Stimulated activated CD4-positive, alpha-beta T cell treated with anti-CD3 and anti-CD28 coated beads, Interleukin-12 subunit alpha, Interleukin-12 subunit beta, amount 100 ng/mL, for 24 hours (primary cell): ENCODE measurements around the gene CYP4F2.
"Not testable (repeated sequence)": the region's sequence is repeated elsewhere in the genome, so short reads cannot be mapped to it uniquely, and the experiment has no call there.

Experiments
- DNase-seq, 2 experiments: peaks; one replicate each; pipeline ENCODE4 v3.0.0-alpha.2; 2020; ENCODE audit warnings: low read depth in 2 of 2

CYP4F2 gene, protein sequence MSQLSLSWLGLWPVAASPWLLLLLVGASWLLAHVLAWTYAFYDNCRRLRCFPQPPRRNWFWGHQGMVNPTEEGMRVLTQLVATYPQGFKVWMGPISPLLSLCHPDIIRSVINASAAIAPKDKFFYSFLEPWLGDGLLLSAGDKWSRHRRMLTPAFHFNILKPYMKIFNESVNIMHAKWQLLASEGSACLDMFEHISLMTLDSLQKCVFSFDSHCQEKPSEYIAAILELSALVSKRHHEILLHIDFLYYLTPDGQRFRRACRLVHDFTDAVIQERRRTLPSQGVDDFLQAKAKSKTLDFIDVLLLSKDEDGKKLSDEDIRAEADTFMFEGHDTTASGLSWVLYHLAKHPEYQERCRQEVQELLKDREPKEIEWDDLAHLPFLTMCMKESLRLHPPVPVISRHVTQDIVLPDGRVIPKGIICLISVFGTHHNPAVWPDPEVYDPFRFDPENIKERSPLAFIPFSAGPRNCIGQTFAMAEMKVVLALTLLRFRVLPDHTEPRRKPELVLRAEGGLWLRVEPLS

DNA sequence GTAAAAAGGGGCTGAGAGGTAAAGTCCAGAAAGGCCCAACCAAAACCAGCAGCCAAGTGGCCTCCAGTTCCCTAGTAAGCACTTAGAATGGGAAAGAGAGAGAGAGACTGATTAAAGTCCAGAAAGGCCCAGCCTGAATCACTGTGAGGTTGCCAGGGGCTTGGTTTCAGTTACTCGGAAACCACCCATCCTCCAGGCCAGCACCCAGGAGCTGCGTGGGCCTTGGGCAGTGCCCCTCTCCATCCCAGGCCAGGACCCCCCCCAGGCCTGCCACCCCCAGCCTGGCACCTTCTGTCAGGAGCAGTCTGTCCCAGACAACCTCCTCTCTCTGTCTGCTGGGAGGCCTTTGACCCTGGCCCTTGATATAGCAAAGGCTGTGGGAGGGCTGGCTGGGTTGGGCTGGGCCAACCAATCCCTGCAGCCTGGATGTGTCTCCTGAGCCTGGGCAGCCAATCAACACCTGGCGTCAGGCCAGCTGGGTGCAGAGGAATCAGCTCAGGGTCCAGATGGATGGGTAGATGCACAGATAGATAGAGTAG is at the start of gene CYP4F2:
Gene CYP4F2 (minus strand): TSS at position 337 of the 539 bp plus-strand sequence. CDS start 463 bp downstream, outside the sequence.
- DNase-seq = no peak

DNA sequence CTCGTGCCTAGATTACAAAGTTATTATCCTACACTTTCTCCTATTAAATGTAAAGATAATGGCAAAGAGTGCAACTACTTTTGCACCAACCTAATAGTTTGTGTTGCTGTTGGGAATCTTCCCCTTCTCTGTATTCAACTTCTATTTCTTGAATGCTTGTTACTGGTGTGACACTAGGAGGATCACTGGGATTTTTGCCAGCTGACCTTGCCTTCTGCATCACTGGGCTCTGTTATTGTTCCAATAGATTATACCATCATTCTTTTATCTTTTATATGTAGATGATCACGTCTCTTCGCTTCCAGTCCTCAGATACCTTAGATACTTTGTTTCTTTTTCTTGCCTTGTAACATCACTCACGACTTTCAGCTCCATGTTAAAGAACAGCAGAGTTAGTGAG is 47.4 kb upstream of the CYP4F2 start:
- no peak for DNase-seq

DNA sequence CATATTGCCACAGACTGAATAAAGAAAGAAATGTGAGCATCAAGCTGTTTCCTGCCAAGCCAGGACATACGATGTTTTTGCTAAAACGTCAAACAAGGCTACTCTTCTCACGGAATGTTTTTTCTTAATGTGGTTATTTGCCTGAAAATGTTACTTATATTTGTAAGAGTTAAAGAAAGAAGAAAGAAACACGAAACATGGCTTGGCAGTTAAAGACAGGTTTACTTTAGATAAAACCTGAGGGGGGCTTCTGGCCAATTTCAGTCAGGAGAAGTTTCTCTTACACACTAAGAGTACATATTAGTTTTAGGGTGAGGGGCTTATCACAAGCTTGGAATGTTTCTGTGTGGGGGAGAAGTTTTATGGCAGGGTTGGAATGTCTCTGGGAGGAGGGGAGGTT is 46.5 kb upstream of the CYP4F2 start:
- no peak for DNase-seq

DNA sequence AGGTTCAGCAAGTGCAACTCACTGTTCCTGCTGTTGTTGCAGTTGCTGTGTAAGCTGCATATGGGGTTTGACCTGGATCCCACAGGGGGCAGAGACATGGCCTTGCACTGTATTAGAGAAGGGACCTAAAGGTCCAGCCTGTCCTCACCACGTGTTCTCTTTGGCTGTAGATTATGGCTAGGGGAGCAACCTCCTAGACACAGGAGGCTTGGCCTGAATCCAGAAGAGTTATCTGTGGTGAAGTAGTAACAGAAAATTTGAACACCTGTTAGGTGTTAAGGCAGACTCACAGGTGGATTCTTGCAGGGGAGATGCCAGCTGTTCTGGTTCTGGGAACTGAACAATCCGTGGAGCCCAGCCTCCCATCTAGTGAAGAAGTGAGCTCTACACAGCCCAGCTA is 39.9 kb upstream of the CYP4F2 start:
- DNase-seq = no peak

DNA sequence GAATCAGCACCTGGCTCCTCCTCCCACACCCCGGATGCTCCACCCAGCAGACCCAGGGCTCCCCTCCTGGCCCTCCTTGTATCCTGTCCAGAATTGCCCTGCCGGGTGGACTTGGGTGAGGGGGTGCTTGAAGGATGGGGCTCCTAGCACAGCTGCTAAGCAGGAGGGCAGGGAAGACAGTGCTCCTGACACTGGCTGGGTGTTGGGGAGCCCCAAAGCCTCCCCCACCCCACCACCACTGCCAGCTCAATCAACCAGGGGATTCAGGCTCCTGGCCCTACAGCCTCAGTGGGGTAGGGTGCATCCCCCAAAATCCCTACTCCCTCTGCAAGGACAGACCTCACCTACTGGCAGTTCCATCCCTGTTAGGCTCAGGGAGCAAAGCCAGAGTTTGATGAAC is 39.1 kb upstream of the CYP4F2 start:
- no peak for DNase-seq

DNA sequence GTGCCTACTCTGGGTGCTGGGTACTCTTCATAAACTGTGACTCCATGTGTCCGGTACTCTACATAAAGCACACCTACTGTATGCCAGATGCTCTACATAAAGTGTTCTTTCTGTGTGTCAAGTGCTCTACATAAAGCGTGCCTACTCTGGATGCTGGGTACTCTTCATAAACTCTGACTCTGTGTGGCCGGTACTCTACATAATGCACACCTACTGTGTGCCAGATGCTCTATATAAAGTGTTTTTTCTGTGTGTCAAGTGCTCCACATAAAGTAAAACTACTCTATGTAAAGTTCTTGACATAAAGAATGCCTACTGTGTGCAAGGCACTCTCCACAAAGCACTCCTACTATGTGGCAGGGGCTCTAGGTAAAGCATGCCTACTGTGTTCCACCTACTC is 38.3 kb upstream of the CYP4F2 start:
- no peak for DNase-seq

DNA sequence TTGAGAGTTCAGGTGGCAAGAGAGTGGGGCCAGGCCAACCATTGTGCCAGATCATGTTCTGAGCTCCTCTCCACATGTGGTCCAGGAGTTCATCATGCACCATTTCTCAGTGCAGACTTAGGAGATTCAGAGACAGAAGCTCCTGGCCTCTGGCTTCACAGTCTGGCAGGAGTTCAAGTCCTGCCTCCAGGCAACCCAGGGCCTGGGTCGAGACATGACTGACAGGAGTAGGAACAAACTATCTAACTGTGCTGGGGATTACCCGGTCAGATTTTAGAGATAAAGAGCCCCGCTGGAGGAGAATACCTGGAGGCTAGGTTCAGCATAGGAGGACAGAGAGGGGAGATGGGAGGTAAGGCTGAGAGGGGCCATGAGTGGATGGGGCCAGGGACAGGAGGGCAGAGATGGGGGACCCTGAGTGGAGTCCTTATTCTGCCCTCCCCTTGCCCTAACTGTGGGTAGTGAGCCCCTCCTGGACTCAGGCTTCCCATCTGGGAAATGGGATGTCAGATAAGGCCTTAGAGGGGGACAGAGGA is 37.4 kb upstream of the CYP4F2 start:
- no peak for DNase-seq

DNA sequence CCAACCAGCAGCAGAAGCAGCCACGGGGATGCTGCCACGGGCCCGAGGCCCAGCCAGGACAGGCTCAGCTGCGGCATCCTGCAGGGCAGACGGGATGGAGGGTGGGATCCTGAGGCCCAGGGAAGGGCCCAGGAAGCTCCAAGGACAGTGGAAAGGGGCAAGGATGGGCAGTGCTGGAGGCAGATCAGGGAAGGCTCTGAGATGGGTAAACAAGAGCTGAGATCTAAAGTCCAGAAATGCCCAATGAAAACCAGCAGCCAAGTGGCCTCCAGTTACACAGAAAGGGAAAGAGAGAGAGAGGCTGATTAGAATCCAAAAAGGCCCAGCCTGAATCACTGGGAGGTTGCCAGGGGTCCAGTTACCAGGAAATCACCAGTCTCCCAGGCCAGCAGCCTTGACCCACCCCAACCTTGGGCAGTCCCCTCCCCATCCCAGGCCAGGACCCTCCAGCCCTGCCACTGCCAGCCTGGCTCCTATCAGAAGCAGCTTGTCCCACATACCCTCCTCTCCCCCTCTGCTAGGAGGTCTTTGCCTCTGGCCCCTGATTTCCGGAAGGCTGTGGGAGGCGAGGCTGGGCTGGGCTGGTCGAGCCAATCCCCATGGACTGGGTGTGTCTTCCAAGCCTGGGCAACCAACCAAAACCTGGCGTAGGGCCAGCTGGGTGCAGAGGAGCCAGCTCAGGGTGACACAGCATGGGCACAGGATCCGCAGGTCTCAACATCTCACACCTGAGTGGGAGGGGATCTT is 36.6 kb upstream of the CYP4F2 start, which contains the start of gene CYP4F11:
Gene CYP4F11 (minus strand): TSS at position 198 of the 747 bp plus-strand sequence. CDS start 121 bp downstream, at position 77.
- DNase-seq = no peak

DNA sequence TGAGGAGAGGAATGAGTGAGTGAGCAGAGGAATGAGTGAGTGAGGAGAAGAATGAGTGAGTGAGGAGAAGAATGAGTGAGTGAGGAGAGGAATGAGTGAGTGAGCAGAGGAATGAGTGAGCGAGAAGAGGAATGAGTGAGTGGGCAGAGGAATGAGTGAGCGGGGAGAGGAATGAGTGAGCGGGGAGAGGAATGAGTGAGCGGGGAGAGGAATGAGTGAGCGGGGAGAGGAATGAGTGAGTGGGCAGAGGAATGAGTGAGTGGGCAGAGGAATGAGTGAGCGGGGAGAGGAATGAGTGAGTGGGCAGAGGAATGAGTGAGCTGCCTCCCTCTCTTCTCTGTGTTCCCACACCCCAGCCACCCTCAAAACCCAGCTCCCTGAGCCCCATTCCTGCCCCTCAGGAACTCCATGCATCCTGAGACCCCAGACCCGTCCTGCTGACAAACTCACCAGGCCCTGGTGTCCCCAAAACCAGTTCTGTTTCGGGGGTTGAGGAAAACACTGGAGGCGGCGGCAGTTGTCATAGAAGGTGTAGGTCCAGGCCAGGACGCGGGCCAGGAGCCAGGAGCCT is 36.0 kb upstream of the CYP4F2 start:
- DNase-seq = not testable (repeated sequence)

DNA sequence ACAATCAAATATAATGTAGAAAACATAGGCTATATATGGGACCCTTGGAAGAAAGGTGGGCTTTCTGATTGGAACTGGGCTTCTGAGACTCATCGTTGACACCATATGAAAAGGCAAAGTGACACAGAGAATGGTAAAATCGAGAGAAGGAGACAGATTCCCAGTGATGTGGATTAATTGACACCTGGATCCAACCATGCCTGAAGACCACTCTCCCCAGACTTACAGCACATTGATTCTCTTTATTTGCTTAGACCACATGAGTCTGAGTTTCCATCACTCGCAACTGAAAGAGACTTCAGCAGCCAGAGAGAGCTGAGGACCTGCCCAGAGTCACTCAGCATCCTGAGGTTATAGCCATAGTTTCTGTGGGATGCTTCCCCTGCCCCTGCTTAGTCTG is 30.4 kb upstream of the CYP4F2 start:
- DNase-seq = no peak

DNA sequence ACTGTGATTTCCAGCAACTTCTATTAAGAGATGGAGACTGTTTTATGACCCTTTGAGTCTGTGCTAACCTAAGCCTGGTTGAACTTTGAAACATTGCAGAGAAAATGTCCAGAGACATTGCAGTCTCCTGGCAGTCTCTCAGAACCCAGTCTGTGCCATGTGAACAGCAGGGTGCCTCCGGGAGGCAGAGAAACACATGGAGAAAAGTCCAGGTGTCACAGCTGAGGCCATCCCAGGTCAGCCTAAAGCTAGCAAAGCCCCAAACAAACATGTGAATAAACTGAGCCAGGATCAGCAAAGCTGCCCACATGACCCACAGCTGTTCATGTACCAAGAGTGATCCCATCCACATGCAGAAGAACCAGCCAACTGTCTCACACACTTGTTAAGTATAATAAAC is 28.6 kb upstream of the CYP4F2 start:
- no peak for DNase-seq

DNA sequence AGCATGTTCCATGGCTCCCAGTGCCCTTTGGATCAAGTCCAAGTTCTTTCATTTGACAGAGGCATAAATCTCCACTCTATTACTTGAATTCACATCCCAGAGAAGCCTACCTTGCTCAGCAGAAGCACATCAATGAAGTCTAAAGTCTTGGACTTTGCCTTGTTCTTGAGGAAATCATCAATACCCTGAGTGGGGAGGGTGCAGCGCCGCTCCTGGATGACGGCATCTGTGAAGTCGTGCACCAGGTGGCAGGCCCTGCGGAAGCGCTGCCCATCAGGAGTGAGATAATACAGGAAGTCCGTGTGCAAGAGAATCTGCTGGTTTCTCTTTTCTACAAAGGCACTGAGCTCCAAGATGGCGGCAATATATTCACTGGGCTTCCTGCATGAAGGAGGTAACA is 25.8 kb upstream of the CYP4F2 start:
- no peak for DNase-seq

DNA sequence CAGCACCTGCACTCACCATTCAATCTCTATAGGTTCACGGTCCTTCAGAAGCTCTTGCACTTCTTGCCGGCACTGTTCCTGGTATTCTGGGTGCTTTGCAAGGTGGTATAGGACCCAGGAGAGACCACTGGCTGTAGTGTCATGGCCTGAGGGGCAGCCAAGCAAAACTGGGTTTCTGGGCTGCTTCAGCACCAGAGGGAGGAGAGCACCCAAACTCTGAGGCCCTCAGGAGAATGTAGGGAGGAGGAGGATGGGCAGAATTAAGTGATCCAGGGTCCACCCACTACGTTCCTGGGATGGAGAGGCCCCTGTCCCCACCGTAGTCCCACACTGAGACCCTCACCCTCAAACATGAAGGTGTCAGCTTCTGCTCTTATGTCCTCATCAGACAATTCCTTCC is 24.1 kb upstream of the CYP4F2 start:
- DNase-seq = no peak

DNA sequence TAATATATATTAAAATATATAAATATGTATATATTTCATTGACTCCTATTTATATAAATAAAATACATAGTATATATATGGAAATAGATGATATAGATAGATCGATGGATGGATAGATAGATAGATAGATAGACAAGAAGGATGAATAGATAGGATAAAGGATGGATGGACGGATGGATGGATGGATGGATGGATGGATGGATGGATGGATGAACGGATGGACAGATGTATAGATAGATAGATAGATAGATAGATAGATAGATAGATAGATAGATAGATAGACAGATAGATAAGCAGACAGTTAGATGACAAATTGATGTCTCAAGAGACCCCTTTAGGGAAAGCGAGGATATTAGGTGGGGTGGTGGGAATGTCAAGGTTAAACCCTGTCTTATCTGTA is 21.4 kb upstream of the CYP4F2 start:
- DNase-seq = no peak

DNA sequence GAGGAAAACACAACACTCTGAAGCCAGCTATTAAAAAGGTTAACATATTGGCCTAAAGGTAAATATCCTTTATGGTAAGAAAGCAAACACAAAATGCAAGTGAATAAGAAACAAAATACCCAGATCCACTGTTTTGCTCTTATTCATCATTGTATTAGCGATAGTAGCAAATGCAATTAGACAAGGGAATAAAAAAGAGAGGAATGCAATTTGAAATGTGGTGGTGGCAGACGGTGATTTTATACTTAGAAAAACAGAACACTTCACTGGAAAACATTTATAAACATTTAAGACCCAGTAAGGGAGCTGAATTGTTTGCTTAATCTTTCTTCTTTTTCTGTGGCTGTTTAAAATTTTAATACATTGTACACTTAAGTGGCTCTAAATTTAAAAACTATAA is 17.2 kb upstream of the CYP4F2 start:
- no peak for DNase-seq

DNA sequence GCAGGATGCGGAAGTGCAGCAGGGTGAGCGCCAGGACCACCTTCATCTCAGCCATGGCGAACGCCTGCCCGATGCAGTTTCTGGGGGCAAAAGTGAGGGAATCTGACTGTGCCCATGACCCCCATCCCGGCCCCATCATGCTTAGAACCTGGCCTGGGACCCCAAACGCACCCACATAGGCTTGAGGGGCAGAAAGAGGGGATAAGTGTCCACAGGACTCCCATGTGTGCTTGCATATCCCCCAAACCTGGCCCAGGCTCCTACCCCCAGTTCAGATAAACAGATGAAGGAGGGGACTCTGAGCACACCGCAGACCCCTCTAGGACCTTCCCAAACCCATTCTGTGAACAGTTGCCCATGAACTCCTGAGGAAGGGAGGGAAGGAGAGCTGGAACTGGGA is 16.0 kb upstream of the CYP4F2 start:
- DNase-seq = no peak

DNA sequence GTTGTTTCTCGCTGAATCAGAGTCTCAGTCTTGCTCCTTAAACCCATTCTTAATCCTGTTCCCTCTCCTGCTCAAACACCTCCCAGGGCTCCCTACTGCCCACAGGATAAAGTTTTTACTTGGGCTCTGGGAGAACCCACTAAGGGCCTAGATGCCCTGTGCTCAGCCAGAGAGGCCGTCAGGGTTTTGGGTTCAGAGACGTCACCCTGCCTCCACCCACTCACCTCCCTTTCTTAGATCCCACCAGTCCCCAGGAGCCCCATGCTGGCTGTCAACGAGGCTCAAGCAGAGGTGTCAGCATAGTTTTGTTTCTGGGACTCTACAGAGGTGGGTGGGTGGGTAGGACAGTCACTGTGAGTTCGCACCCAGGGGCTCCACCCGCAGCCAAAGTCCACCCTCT is 15.5 kb upstream of the CYP4F2 start:
- DNase-seq = no peak

DNA sequence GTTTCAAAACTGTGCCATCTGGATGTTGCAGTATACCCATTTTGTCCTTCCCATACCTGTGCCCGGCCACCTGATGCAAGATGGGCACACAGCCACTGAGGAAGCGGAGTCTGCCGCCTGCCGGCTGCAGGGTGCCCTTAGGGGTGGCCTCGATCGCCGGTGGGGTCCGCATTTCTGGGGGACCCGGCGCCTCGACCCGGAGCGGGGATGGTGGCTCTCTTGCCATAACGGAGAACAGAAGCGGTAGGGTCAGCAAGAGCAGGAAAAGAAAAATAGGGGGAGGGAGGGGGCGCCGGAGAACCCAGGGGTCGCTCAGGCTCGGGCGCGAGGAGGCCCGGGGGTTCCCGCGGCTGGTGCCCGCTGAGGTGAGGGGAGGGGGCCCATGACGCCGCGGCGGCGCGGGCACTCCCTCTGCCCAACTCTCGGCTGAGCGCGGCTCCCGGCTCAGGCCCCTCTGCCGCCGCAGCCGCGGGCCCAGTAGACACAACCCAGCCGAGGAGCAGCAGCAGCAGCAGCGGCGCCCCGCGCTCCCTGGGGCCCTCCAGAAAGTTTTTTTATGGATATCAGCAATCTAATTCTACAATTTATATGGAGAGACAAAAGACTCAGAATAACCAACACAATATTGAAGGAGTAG is 13.8 kb upstream of the CYP4F2 start:
- no peak for DNase-seq

DNA sequence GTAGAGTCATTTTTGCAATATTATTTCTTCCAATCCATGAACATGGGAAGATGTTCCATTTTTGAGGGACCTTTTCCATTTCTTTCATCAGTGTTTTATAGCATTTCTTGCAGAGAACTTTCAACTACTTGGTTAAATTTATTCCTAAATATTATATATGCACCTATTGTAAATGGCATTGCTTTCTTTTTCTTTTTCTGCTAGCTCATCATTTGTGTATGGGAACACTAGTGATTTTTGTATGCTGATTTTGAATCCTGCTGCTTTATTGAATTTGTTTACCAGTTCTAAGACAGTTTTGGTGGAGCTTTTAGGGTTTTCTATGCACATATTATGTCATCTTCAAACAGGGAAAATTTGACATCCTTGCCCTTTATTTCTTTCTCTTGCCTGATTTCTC is 7.2 kb upstream of the CYP4F2 start:
- no peak for DNase-seq

DNA sequence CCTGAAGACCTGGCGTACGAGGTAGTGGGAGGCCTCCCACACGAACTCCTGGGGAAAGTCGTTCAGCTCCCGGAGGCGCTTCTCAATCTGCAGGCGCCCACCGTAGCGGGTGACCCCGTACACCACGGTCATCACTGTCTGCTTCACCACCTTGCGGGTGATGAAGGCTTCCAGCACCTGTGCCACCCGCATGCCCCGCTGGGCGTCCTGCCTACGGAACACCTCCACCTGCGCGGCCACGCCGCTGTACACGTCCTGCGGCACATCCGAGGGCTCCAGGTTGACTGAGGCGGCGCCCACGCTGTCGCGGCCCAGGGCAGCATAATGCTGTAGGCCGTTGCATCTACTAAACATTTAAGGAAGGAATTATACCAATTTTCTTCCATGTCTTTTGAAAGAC is 5.0 kb upstream of the CYP4F2 start:
- not testable (repeated sequence) for DNase-seq

DNA sequence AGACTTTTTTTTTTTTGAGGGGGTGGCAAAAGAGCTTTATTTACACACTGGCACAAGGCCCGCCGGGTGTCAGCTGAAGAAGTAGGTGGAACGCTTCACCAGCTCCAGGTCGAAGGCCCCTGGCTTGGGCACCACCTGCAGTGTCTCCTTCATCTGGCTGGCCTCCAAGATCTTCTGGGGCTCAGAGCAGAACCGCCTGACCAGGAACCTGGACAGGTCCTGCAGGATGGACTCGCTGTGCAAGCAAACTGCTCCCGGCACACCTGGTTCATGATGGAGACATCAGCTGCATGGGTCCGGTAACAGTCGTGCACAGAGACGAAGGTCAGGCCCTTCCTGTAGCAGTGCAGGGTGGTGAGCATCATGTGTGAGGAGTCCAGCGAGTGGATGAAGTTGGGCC is 4.4 kb upstream of the CYP4F2 start:
- no peak for DNase-seq

DNA sequence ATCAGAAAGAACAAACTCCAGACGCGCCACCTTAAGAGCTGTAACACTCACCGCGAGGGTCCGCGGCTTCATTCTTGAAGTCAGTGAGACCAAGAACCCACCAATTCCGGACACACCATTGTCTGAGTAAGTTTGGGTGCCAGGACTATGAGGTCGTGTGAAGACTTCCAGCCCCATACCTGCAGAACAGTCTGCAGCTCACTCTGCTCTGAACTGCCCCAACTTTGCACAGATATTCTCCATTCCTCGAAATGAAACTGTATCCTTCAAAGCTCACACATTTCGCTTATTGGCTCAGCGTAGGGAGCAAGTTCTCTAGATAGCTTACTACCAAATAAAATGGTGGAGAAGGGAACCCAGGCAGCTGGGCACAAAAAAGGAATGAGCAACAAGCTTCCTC is 2.6 kb upstream of the CYP4F2 start:
- DNase-seq = no peak
